ENCODE measurements around the gene TSPAN5.

Gene TSPAN5

GRCh38 chr4:98556451-98556850, 102.0 kb downstream of the TSPAN5 start:
- H3K27me3 ChIP-seq (ENCODE audit: low read length): no peaks in the 10 kb centered on the region
- H3K4me3 ChIP-seq (ENCODE audit: insufficient read depth, low read length, poor library complexity, severe bottlenecking): no peak overlapping the region
- H4K20me1 ChIP-seq (ENCODE audit: low read depth, low read length): no peaks in the 10 kb centered on the region
- H3K27ac ChIP-seq (ENCODE audit: low read depth, low read length): no peak overlapping the region
- H3F3A ChIP-seq (ENCODE audit: insufficient read depth): no peaks in the 10 kb centered on the region
- H3K9me3 ChIP-seq (ENCODE audit: insufficient read depth, low read length): no peaks in the 10 kb centered on the region
- no peak overlapping the region for H3K4me2 ChIP-seq (ENCODE audit: low read depth, low read length, poor library complexity, severe bottlenecking)
- H3K36me3 ChIP-seq (ENCODE audit: low read length): no peaks in the 10 kb centered on the region
- H3K9ac ChIP-seq (ENCODE audit: low read length): no peak overlapping the region
- no peak for TF ChIP-seq CTCF (IDR thresholded peaks at IDR 0.05; ENCODE audit: insufficient read depth, low read length, poor library complexity, severe bottlenecking)
- TF ChIP-seq EZH2phosphoT487 (conservative IDR thresholded peaks at IDR 0.05; ENCODE audit: low read length): no peak
- H2AFZ ChIP-seq (ENCODE audit: low read depth, low read length, severe bottlenecking): no peak overlapping the region
- H3K79me2 ChIP-seq (ENCODE audit: insufficient read depth, low read length): no peaks in the 10 kb centered on the region
- H3K9me2 ChIP-seq (replicated peaks; ENCODE audit: insufficient read depth, low read length): no peaks in the 10 kb centered on the region

GRCh38 chr4:98555798-98556445, 102.5 kb downstream of the TSPAN5 start:
- Histone ChIP-seq H3F3A (ENCODE audit: insufficient read depth) (no peaks in the 10 kb centered on the region), H3K4me2 (ENCODE audit: low read depth, low read length, poor library complexity, severe bottlenecking) (no peak overlapping the region), H3K27me3 (ENCODE audit: low read length) (no peaks in the 10 kb centered on the region), H4K20me1 (ENCODE audit: low read depth, low read length) (no peaks in the 10 kb centered on the region), H3K4me3 (ENCODE audit: insufficient read depth, low read length, poor library complexity, severe bottlenecking) (no peak overlapping the region), H3K9me3 (ENCODE audit: insufficient read depth, low read length) (no peaks in the 10 kb centered on the region), H3K79me2 (ENCODE audit: insufficient read depth, low read length) (no peaks in the 10 kb centered on the region), H3K36me3 (ENCODE audit: low read length) (no peaks in the 10 kb centered on the region), H3K27ac (ENCODE audit: low read depth, low read length) (no peak overlapping the region), H2AFZ (ENCODE audit: low read depth, low read length, severe bottlenecking) (no peak overlapping the region), H3K9me2 (replicated peaks; ENCODE audit: insufficient read depth, low read length) (no peaks in the 10 kb centered on the region), H3K9ac (ENCODE audit: low read length) (no peak overlapping the region)
- TF ChIP-seq EZH2phosphoT487 (conservative IDR thresholded peaks at IDR 0.05; ENCODE audit: low read length) (no peak), CTCF (IDR thresholded peaks at IDR 0.05; ENCODE audit: insufficient read depth, low read length, poor library complexity, severe bottlenecking) (no peak)

GRCh38 chr4:98546910-98547594, 111.4 kb downstream of the TSPAN5 start:
- Histone ChIP-seq H3K27me3 (ENCODE audit: low read length) (no peaks in the 10 kb centered on the region), H3K4me3 (ENCODE audit: insufficient read depth, low read length, poor library complexity, severe bottlenecking) (no peak overlapping the region), H3K27ac (ENCODE audit: low read depth, low read length) (no peak overlapping the region), H3K9me3 (ENCODE audit: insufficient read depth, low read length) (no peaks in the 10 kb centered on the region), H3K9ac (ENCODE audit: low read length) (no peak overlapping the region), H3K9me2 (replicated peaks; ENCODE audit: insufficient read depth, low read length) (no peaks in the 10 kb centered on the region), H4K20me1 (ENCODE audit: low read depth, low read length) (no peaks in the 10 kb centered on the region), H3F3A (ENCODE audit: insufficient read depth) (no peaks in the 10 kb centered on the region), H2AFZ (ENCODE audit: low read depth, low read length, severe bottlenecking) (no peak overlapping the region), H3K4me2 (ENCODE audit: low read depth, low read length, poor library complexity, severe bottlenecking) (no peak overlapping the region), H3K79me2 (ENCODE audit: insufficient read depth, low read length) (no peaks in the 10 kb centered on the region), H3K36me3 (ENCODE audit: low read length) (no peaks in the 10 kb centered on the region)
- TF ChIP-seq CTCF (IDR thresholded peaks at IDR 0.05; ENCODE audit: insufficient read depth, low read length, poor library complexity, severe bottlenecking) (no peak), EZH2phosphoT487 (conservative IDR thresholded peaks at IDR 0.05; ENCODE audit: low read length) (no peak)

Data from SU-DHL-6 (cell line).